Activated naive CD8-positive, alpha-beta T cell treated with anti-CD3 and anti-CD28 coated beads for 36 hours (primary cell): Measurements from ENCODE around the gene ADAMTS12. TPM values are rescaled to one million over a fixed set of nuclear protein-coding genes. Genes with fewer than 3 reads are reported as not detected.
A peak's percentile ranks its signal among the peaks of the same experiment; 100 is the strongest.

Source experiments
- DNase-seq: peaks from one replicate; pipeline ENCODE4 v3.0.0; 2021
- H3K27ac Mint-ChIP-seq: one replicate; pipeline ENCODE4 v1.8.0; 2022; ENCODE audit warnings: mild to moderate bottlenecking, moderate library complexity, mixed read lengths
- H3K27me3 Mint-ChIP-seq: one replicate; pipeline ENCODE4 v1.8.0; 2022; ENCODE audit warnings: mild to moderate bottlenecking, mixed read lengths
- H3K36me3 Mint-ChIP-seq: one replicate; pipeline ENCODE4 v1.8.0; 2021; ENCODE audit warnings: mild to moderate bottlenecking, mixed read lengths
- H3K4me1 Mint-ChIP-seq: one replicate; pipeline ENCODE4 v1.8.0; 2021; ENCODE audit warnings: mixed read lengths
- H3K4me3 Mint-ChIP-seq: one replicate; pipeline ENCODE4 v1.8.0; 2022; ENCODE audit warnings: mild to moderate bottlenecking, moderate library complexity, mixed read lengths
- H3K9me3 Mint-ChIP-seq: one replicate; pipeline ENCODE4 v1.8.0; 2022; ENCODE audit warnings: mixed read lengths
- total RNA-seq, 2 experiments: library from RNA; stranded (reverse); gene quantifications; one replicate each; pipeline ENCODE4 v1.2.3, GENCODE V29; 2021

The ADAMTS12 gene
- total RNA-seq, 2 experiments from 2014 or later: not detected

DNA sequence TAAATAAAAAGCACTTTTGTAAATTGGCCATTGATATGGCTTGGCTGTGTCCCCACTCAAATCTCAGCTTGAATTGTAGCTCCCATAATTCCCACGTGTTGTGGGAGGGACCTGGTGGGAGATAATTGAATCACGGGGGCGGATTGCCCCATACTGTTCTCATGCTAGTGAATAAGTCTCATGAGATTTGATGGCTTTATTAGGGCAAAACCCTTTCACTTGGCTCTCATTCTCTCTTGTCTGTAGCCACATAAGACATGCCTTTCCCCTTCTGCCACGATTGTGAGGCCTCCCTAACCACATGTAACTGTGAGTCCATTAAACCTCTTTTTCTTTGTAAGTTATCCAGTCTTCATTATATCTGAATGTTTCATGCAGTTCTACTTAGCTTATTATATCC is 297.8 kb downstream of the ADAMTS12 start:
- no peak overlapping the region for H3K4me3 Mint-ChIP-seq
- no peaks in the 10 kb centered on the region for H3K36me3 Mint-ChIP-seq
- peaks cover 6% of the 10 kb centered on the region for H3K27me3 Mint-ChIP-seq
- H3K27ac Mint-ChIP-seq: no peak overlapping the region
- no peak for DNase-seq
- no peaks in the 10 kb centered on the region for H3K4me1 Mint-ChIP-seq
- no peaks in the 10 kb centered on the region for H3K9me3 Mint-ChIP-seq

GRCh38 chr5:33592245-33592644 is 299.5 kb downstream of the ADAMTS12 start:
- no peak for DNase-seq
- no peak overlapping the region for H3K4me3 Mint-ChIP-seq
- H3K9me3 Mint-ChIP-seq: no peaks in the 10 kb centered on the region
- H3K27me3 Mint-ChIP-seq: peaks cover 6% of the 10 kb centered on the region
- no peaks in the 10 kb centered on the region for H3K4me1 Mint-ChIP-seq
- H3K27ac Mint-ChIP-seq: no peak overlapping the region
- H3K36me3 Mint-ChIP-seq: no peaks in the 10 kb centered on the region

- Mint-ChIP-seq H3K27ac (no peak overlapping the region), H3K4me3 (no peak overlapping the region), H3K27me3 (no peaks in the 10 kb centered on the region), H3K4me1 (no peaks in the 10 kb centered on the region), H3K36me3 (no peaks in the 10 kb centered on the region), H3K9me3 (no peaks in the 10 kb centered on the region)
- peak; percentile 28 for DNase-seq
These were observed 303.0 kb downstream of the ADAMTS12 start for GRCh38 chr5:33588654-33589372.

GRCh38 chr5:33583332-33583731 is 308.5 kb downstream of the ADAMTS12 start:
- Mint-ChIP-seq H3K36me3 (no peaks in the 10 kb centered on the region), H3K27ac (no peak overlapping the region), H3K4me1 (no peaks in the 10 kb centered on the region), H3K4me3 (no peak overlapping the region), H3K27me3 (no peaks in the 10 kb centered on the region), H3K9me3 (no peaks in the 10 kb centered on the region)
- no peak for DNase-seq

DNA sequence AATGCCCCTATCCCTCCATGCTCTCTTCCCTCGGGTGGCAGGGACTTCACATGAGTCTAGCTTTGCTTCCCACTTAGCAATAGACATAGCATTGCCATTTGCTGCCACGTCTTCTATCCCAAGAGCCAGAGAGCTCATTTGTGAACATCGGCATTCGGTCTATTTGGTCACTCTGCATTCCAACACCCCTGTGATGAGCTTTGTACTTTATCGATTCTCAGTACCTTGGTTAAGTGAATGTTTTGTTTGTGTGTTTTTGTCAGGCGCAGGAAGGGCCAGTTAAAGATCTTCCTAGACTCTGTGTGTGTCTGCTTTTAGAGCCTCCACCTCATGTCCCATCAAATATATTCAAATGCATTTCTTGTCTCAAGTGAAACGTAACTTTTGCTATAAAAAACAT is 309.4 kb downstream of the ADAMTS12 start:
- no peak overlapping the region for H3K27ac Mint-ChIP-seq
- no peaks in the 10 kb centered on the region for H3K4me1 Mint-ChIP-seq
- H3K9me3 Mint-ChIP-seq: no peaks in the 10 kb centered on the region
- no peaks in the 10 kb centered on the region for H3K36me3 Mint-ChIP-seq
- DNase-seq: no peak
- no peak overlapping the region for H3K4me3 Mint-ChIP-seq
- no peaks in the 10 kb centered on the region for H3K27me3 Mint-ChIP-seq

- H3K36me3 Mint-ChIP-seq: no peaks in the 10 kb centered on the region
- H3K9me3 Mint-ChIP-seq: no peaks in the 10 kb centered on the region
These were observed 312.0 kb downstream of the ADAMTS12 start for GRCh38 chr5:33579789-33580188.

DNA sequence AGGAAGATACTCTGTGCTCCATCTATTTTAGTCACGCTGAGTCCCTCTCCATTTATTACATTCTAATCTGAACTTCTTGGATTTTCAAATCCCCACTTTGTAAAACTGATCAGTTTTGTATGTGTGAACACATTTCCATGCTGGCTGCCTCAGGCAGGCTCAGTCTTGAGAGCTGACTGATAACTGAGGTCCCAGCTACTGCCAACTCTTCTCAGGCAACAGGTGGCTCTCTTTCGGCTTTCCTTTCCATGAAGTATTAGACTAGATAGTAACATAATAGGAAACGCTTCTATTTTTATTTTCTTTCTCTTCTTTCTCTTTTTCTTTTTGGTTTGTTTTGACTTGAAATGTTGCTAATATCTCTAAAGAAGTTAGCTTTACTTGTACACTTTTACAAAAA is 312.6 kb downstream of the ADAMTS12 start:
- Mint-ChIP-seq H3K4me3 (no peak overlapping the region), H3K36me3 (no peaks in the 10 kb centered on the region), H3K9me3 (no peaks in the 10 kb centered on the region)

More at GRCh38 chr5:33579789-33580188, 312.0 kb downstream of the ADAMTS12 start:
- Mint-ChIP-seq H3K27me3 (no peaks in the 10 kb centered on the region), H3K4me3 (no peak overlapping the region), H3K4me1 (no peaks in the 10 kb centered on the region), H3K27ac (no peak overlapping the region)
- no peak for DNase-seq

GRCh38 chr5:33576726-33577590 is 314.8 kb downstream of the ADAMTS12 start:
- H3K27me3 Mint-ChIP-seq: no peaks in the 10 kb centered on the region
- no peaks in the 10 kb centered on the region for H3K36me3 Mint-ChIP-seq
- DNase-seq: no peak
- H3K4me1 Mint-ChIP-seq: no peaks in the 10 kb centered on the region
- no peak overlapping the region for H3K27ac Mint-ChIP-seq
- no peak overlapping the region for H3K4me3 Mint-ChIP-seq
- no peaks in the 10 kb centered on the region for H3K9me3 Mint-ChIP-seq

More for the DNA sequence above, 312.6 kb downstream of the ADAMTS12 start:
- no peaks in the 10 kb centered on the region for H3K27me3 Mint-ChIP-seq
- H3K4me1 Mint-ChIP-seq: no peaks in the 10 kb centered on the region
- no peak overlapping the region for H3K27ac Mint-ChIP-seq
- DNase-seq: no peak

GRCh38 chr5:33565324-33565723 is 326.5 kb downstream of the ADAMTS12 start:
- H3K9me3 Mint-ChIP-seq: peaks cover 4% of the 10 kb centered on the region
- H3K4me3 Mint-ChIP-seq: no peak overlapping the region
- H3K4me1 Mint-ChIP-seq: peaks cover 1% of the 10 kb centered on the region
- H3K36me3 Mint-ChIP-seq: no peaks in the 10 kb centered on the region
- no peak overlapping the region for H3K27ac Mint-ChIP-seq
- DNase-seq: no peak
- H3K27me3 Mint-ChIP-seq: no peaks in the 10 kb centered on the region

- H3K27ac Mint-ChIP-seq: no peak overlapping the region
- peaks cover 1% of the 10 kb centered on the region for H3K4me1 Mint-ChIP-seq
- DNase-seq: no peak
- no peaks in the 10 kb centered on the region for H3K36me3 Mint-ChIP-seq
- no peak overlapping the region for H3K4me3 Mint-ChIP-seq
- no peaks in the 10 kb centered on the region for H3K27me3 Mint-ChIP-seq
- peaks cover 1% of the 10 kb centered on the region for H3K9me3 Mint-ChIP-seq
These were observed 327.5 kb downstream of the ADAMTS12 start for GRCh38 chr5:33563983-33564908.

GRCh38 chr5:33563530-33563929 is 328.3 kb downstream of the ADAMTS12 start:
- no peak for DNase-seq
- Mint-ChIP-seq H3K27ac (no peak overlapping the region), H3K4me1 (peaks cover under 1% of the 10 kb centered on the region), H3K9me3 (peaks cover under 1% of the 10 kb centered on the region), H3K27me3 (no peaks in the 10 kb centered on the region), H3K4me3 (no peak overlapping the region), H3K36me3 (no peaks in the 10 kb centered on the region)

DNA sequence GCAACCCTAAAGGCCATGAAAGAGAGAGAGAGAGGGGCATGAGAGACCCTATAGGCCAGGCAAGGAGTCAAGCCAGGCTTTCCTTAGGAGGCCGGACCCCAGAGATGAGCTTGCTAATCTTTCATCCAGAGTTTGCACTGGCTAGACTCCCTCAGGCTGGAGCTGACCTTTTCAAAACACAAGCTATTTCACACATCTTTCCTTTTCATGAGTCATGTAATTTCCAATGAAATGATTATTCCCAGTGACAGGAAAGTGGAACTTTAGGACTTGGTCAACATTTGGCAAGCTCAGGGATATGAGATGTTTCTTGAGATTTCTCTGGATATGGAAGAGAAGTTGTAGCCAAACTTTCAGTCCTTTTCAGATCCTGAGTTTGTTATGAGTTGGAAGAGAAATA is 333.3 kb downstream of the ADAMTS12 start:
- H3K4me1 Mint-ChIP-seq: peaks cover 3% of the 10 kb centered on the region
- no peak for DNase-seq
- no peak overlapping the region for H3K4me3 Mint-ChIP-seq
- no peaks in the 10 kb centered on the region for H3K27me3 Mint-ChIP-seq
- H3K27ac Mint-ChIP-seq: no peak overlapping the region
- no peaks in the 10 kb centered on the region for H3K36me3 Mint-ChIP-seq
- H3K9me3 Mint-ChIP-seq: no peaks in the 10 kb centered on the region

GRCh38 chr5:33557605-33558004 is 334.2 kb downstream of the ADAMTS12 start:
- Mint-ChIP-seq H3K27me3 (peaks cover 3% of the 10 kb centered on the region), H3K9me3 (no peaks in the 10 kb centered on the region), H3K4me3 (no peak overlapping the region), H3K4me1 (peaks cover 3% of the 10 kb centered on the region), H3K27ac (no peak overlapping the region), H3K36me3 (no peaks in the 10 kb centered on the region)
- DNase-seq: no peak

GRCh38 chr5:33556330-33557328 is 335.2 kb downstream of the ADAMTS12 start:
- H3K27me3 Mint-ChIP-seq: peaks cover 4% of the 10 kb centered on the region
- H3K27ac Mint-ChIP-seq: no peak overlapping the region
- peaks cover 3% of the 10 kb centered on the region for H3K4me1 Mint-ChIP-seq
- no peaks in the 10 kb centered on the region for H3K36me3 Mint-ChIP-seq
- no peak overlapping the region for H3K4me3 Mint-ChIP-seq
- DNase-seq: no peak
- H3K9me3 Mint-ChIP-seq: no peaks in the 10 kb centered on the region
